CD4-positive, alpha-beta memory T cell (primary cell): ENCODE results near the gene JAK1. TPM values are rescaled to one million over a fixed set of nuclear protein-coding genes. Genes with fewer than 3 reads are reported as not detected.

Experiments used
- CTCF ChIA-PET: fragments of 350-600 bp; sonication (Branson Sonifier 250); formaldehyde crosslinking; loops from one replicate; lab custom pipeline; 2021; ENCODE audit warnings: inconsistent platforms; ENCODE audit not compliant: partially characterized antibody; lab: Charles Lee
- POLR2A ChIA-PET: fragments of 350-600 bp; sonication (Branson Sonifier 250); formaldehyde crosslinking; loops from one replicate; lab custom pipeline; 2021; ENCODE audit not compliant: partially characterized antibody; lab: Charles Lee
- DNase-seq, 5 donors: peaks; one replicate each; pipeline versions ENCODE4 v3.0.0 to v3.0.0-alpha.2; 2020 to 2022; ENCODE audit warnings: mixed read lengths in 1 of 5
- H3K27ac ChIP-seq: one replicate; pipeline ENCODE4 v1.7.0; 2013; ENCODE audit warnings: low read depth, low read length
- H3K27me3 ChIP-seq: 2 replicates; pipeline ENCODE4 v1.7.0; 2013; ENCODE audit warnings: mild to moderate bottlenecking, low read length, moderate library complexity; ENCODE audit not compliant: insufficient read depth
- H3K36me3 ChIP-seq: 2 replicates; pipeline ENCODE4 v1.7.0; 2013; ENCODE audit warnings: mild to moderate bottlenecking, low read length, moderate library complexity; ENCODE audit not compliant: insufficient read depth
- H3K4me1 ChIP-seq: 2 replicates; pipeline ENCODE4 v1.7.0; 2013; ENCODE audit warnings: mild to moderate bottlenecking, low read length, moderate library complexity; ENCODE audit not compliant: insufficient read depth
- H3K4me3 ChIP-seq, 2 donors: one replicate each; pipeline ENCODE4 v1.7.0; 2013; ENCODE audit warnings: low read length in 2 of 2, mild to moderate bottlenecking in 1 of 2
- H3K9me3 ChIP-seq, 2 donors: one replicate each; pipeline ENCODE4 v1.7.0; 2013; ENCODE audit warnings: low read length in 2 of 2, control low read depth in 1 of 2; ENCODE audit not compliant: control insufficient read depth in 1 of 2
- H3K27ac Mint-ChIP-seq, 7 donors: one replicate each; pipeline ENCODE4 v1.8.0; 2020 to 2021; ENCODE audit warnings: mixed read lengths in 7 of 7, mild to moderate bottlenecking in 6 of 7, inconsistent platforms in 3 of 7, moderate library complexity in 3 of 7
- H3K27me3 Mint-ChIP-seq, 2 donors: one replicate each; pipeline ENCODE4 v1.8.0; 2020 to 2021; ENCODE audit warnings: mixed read lengths in 2 of 2
- H3K36me3 Mint-ChIP-seq, 2 donors: one replicate each; pipeline ENCODE4 v1.8.0; 2020 to 2021; ENCODE audit warnings: mixed read lengths in 2 of 2, inconsistent platforms in 1 of 2, mild to moderate bottlenecking in 1 of 2
- H3K4me1 Mint-ChIP-seq, 4 donors: one replicate each; pipeline ENCODE4 v1.8.0; 2020 to 2021; ENCODE audit warnings: mixed read lengths in 4 of 4, mild to moderate bottlenecking in 1 of 4
- H3K4me3 Mint-ChIP-seq, 8 donors: one replicate each; pipeline ENCODE4 v1.8.0; 2020 to 2021; ENCODE audit warnings: mixed read lengths in 8 of 8, mild to moderate bottlenecking in 7 of 8, moderate library complexity in 6 of 8, inconsistent platforms in 3 of 8
- H3K9me3 Mint-ChIP-seq, 8 donors: one replicate each; pipeline ENCODE4 v1.8.0; 2020 to 2021; ENCODE audit warnings: mixed read lengths in 8 of 8, mild to moderate bottlenecking in 5 of 8, inconsistent platforms in 3 of 8, moderate library complexity in 1 of 8
- intact Hi-C: fragments of 100-400 bp; cut with micrococcal nuclease; formaldehyde crosslinking; loops from one replicate; pipeline ENCODE4 v1.15.1; 2023
- polyA plus RNA-seq, 2 donors: library from polyadenylated mRNA; unstranded; fragments of 300-500 nt; fragmentation: Illumina TruSeq; gene quantifications; one replicate each; pipeline ENCODE4 v1.2.3, GENCODE V29; 2021
- total RNA-seq, 2 experiments: library from RNA; stranded (reverse); gene quantifications; one replicate each; pipeline ENCODE4 v1.2.3, GENCODE V29; 2021

JAK1 gene
- total and polyA plus RNA-seq, 4 experiments from 2014 or later = 163 to 372 (median 314) TPM

- Mint-ChIP-seq H3K27me3 (no peaks in the 10 kb centered on the region), H3K9me3 (no peaks in the 10 kb centered on the region), H3K4me3 (no peak overlapping the region), H3K4me1 (peaks cover 0 to 2% (median 0%) of the 10 kb centered on the region in 4 donors), H3K27ac (peak overlapping the region in 5 of 7 donors; percentile 4 to 88 (median 22)), H3K36me3 (peaks cover 67 to 92% of the 10 kb centered on the region in 2 donors)
- Histone ChIP-seq H3K4me3 (no peak overlapping the region), H3K4me1 (no peaks in the 10 kb centered on the region), H3K27me3 (no peaks in the 10 kb centered on the region), H3K27ac (no peak overlapping the region), H3K9me3 (no peaks in the 10 kb centered on the region), H3K36me3 (peaks cover 89% of the 10 kb centered on the region)
- ChIA-PET POLR2A (no interaction called here), CTCF (interaction anchor here (1.3 kb wide), 1 partner anchor 10 kb away, joined by 4 read pairs; no protein-coding TSS in a partner anchor)
- no peak for DNase-seq
- intact Hi-C loops = no loop called here
These were observed 127.1 kb downstream of the JAK1 start for GRCh38 chr1:64839261-64839660.

- peaks cover 68 to 92% of the 10 kb centered on the region in 2 donors for H3K36me3 Mint-ChIP-seq
- Histone ChIP-seq H3K4me1 (no peaks in the 10 kb centered on the region), H3K4me3 (no peak overlapping the region), H3K36me3 (peaks cover 89% of the 10 kb centered on the region), H3K27ac (no peak overlapping the region), H3K27me3 (no peaks in the 10 kb centered on the region), H3K9me3 (no peaks in the 10 kb centered on the region)
- no peaks in the 10 kb centered on the region for H3K27me3 Mint-ChIP-seq
- H3K4me1 Mint-ChIP-seq = peaks cover 0 to 2% (median 0%) of the 10 kb centered on the region in 4 donors
- no peak for DNase-seq
- no peak overlapping the region for H3K4me3 Mint-ChIP-seq
- no peaks in the 10 kb centered on the region for H3K9me3 Mint-ChIP-seq
- CTCF ChIA-PET = interaction anchor here (0.8 to 1.3 kb wide), 3 partner anchors 10 to 15 kb away, joined by 3 to 4 read pairs (median 3); no protein-coding TSS in a partner anchor
- intact Hi-C loops = no loop called here
- H3K27ac Mint-ChIP-seq = peak overlapping the region in 2 of 7 donors; percentile 21 to 72
- POLR2A ChIA-PET = interaction anchor here (0.8 kb wide), 1 partner anchor 10 kb away, joined by 4 read pairs; no protein-coding TSS in a partner anchor
These were observed 127.9 kb downstream of the JAK1 start for GRCh38 chr1:64838486-64838885.

- ChIA-PET POLR2A (no interaction called here), CTCF (no interaction called here)
- no peaks in the 10 kb centered on the region for H3K4me1 ChIP-seq
- Mint-ChIP-seq H3K4me1 (no peaks in the 10 kb centered on the region), H3K27me3 (no peaks in the 10 kb centered on the region), H3K4me3 (no peak overlapping the region), H3K9me3 (no peaks in the 10 kb centered on the region), H3K27ac (peak overlapping the region in 5 of 7 donors; percentile 5 to 70 (median 42)), H3K36me3 (peaks cover 68 to 94% of the 10 kb centered on the region in 2 donors)
- H3K9me3 ChIP-seq = no peaks in the 10 kb centered on the region
- intact Hi-C loops = no loop called here
- no peak overlapping the region for H3K27ac ChIP-seq
- no peak for DNase-seq
- no peaks in the 10 kb centered on the region for H3K27me3 ChIP-seq
- no peak overlapping the region for H3K4me3 ChIP-seq
- H3K36me3 ChIP-seq = peaks cover 81% of the 10 kb centered on the region
These were observed 129.5 kb downstream of the JAK1 start for GRCh38 chr1:64836802-64837201.

GRCh38 chr1:64834734-64835133, 131.6 kb downstream of the JAK1 start:
- no peaks in the 10 kb centered on the region for H3K9me3 ChIP-seq
- Mint-ChIP-seq H3K27me3 (no peaks in the 10 kb centered on the region), H3K36me3 (peaks cover 55 to 74% of the 10 kb centered on the region in 2 donors), H3K4me1 (peaks cover 4 to 7% (median 6%) of the 10 kb centered on the region in 4 donors), H3K4me3 (no peak overlapping the region), H3K9me3 (no peaks in the 10 kb centered on the region), H3K27ac (peak overlapping the region in 2 of 7 donors; percentile 27 to 35)
- no peak overlapping the region for H3K4me3 ChIP-seq
- H3K4me1 ChIP-seq = peaks cover 7% of the 10 kb centered on the region
- H3K27ac ChIP-seq = no peak overlapping the region
- POLR2A ChIA-PET = no interaction called here
- intact Hi-C loops = no loop called here
- peaks cover 61% of the 10 kb centered on the region for H3K36me3 ChIP-seq
- no peak for DNase-seq
- CTCF ChIA-PET = interaction anchor here (1.1 to 2.4 kb wide), 3 partner anchors 9 to 240 kb away, joined by 3 to 7 read pairs (median 4); no protein-coding TSS in a partner anchor
- no peaks in the 10 kb centered on the region for H3K27me3 ChIP-seq

- Mint-ChIP-seq H3K36me3 (peaks cover 20 to 33% of the 10 kb centered on the region in 2 donors), H3K27ac (peak overlapping the region in 5 of 7 donors; percentile 14 to 65 (median 48)), H3K4me1 (peaks cover 30 to 45% (median 40%) of the 10 kb centered on the region in 4 donors), H3K9me3 (no peaks in the 10 kb centered on the region), H3K27me3 (no peaks in the 10 kb centered on the region), H3K4me3 (no peak overlapping the region)
- H3K4me3 ChIP-seq = no peak overlapping the region
- no peak overlapping the region for H3K27ac ChIP-seq
- H3K36me3 ChIP-seq = peaks cover 19% of the 10 kb centered on the region
- H3K4me1 ChIP-seq = peaks cover 38% of the 10 kb centered on the region
- no peaks in the 10 kb centered on the region for H3K27me3 ChIP-seq
- DNase-seq = no peak
- ChIA-PET POLR2A (interaction anchor here (1.0 to 1.2 kb wide), 3 partner anchors 47 to 135 kb away, joined by 3 to 5 read pairs (median 3); no protein-coding TSS in a partner anchor), CTCF (interaction anchor here (1.6 kb wide), 1 partner anchor 191 kb away, joined by 3 read pairs; no protein-coding TSS in a partner anchor)
- no peaks in the 10 kb centered on the region for H3K9me3 ChIP-seq
- intact Hi-C loops = no loop called here
These were observed 136.2 kb downstream of the JAK1 start for GRCh38 chr1:64830030-64830651.

GRCh38 chr1:64829411-64830029, 136.8 kb downstream of the JAK1 start:
- Histone ChIP-seq H3K27ac (peak overlapping the region; percentile 16), H3K4me3 (no peak overlapping the region)

More at GRCh38 chr1:64829411-64830029, 136.8 kb downstream of the JAK1 start:
- Mint-ChIP-seq H3K36me3 (peaks cover 19 to 27% of the 10 kb centered on the region in 2 donors), H3K4me3 (peak overlapping the region in 5 of 8 donors; percentile 36 to 86 (median 72)), H3K27ac (peak overlapping the region; percentile 38 to 92 (median 81)), H3K9me3 (no peaks in the 10 kb centered on the region), H3K4me1 (peaks cover 30 to 45% (median 40%) of the 10 kb centered on the region in 4 donors), H3K27me3 (no peaks in the 10 kb centered on the region)
- H3K27me3 ChIP-seq = no peaks in the 10 kb centered on the region
- no peaks in the 10 kb centered on the region for H3K9me3 ChIP-seq
- POLR2A ChIA-PET = interaction anchor here (1.0 to 1.2 kb wide), 3 partner anchors 48 to 136 kb away, joined by 3 to 5 read pairs (median 3); no protein-coding TSS in a partner anchor
- intact Hi-C loops = loop anchor here (2.0 to 10.0 kb wide), 4 partner anchors 48 to 855 kb away; partner anchors contain the start of gene JAK1
- H3K4me1 ChIP-seq = peaks cover 38% of the 10 kb centered on the region
- DNase-seq = no peak
- CTCF ChIA-PET = interaction anchor here (1.6 kb wide), 1 partner anchor 191 kb away, joined by 3 read pairs; no protein-coding TSS in a partner anchor
- H3K36me3 ChIP-seq = peaks cover 13% of the 10 kb centered on the region
